ENCODE results near the gene MATN1. TPM values are rescaled to one million over a fixed set of nuclear protein-coding genes. Genes with fewer than 3 reads are reported as not detected.

The MATN1 gene
- total RNA-seq, 1 donor from 2014 or later, result 0.24 TPM

- no peak overlapping the region for H3K4me3 Mint-ChIP-seq
- H3K27me3 Mint-ChIP-seq, result no peaks in the 10 kb centered on the region
- peaks cover 15% of the 10 kb centered on the region for H3K4me1 Mint-ChIP-seq (ENCODE audit: unreplicated experiment)
- no peak for TF ChIP-seq CTCF (conservative IDR thresholded peaks at IDR 0.05)
- no peak for DNase-seq (ENCODE audit: extremely low spot score, unreplicated experiment)
- H3K27ac Mint-ChIP-seq, result peak overlapping the region; percentile 9
- no peaks in the 10 kb centered on the region for H3K36me3 Mint-ChIP-seq
- H3K9me3 Mint-ChIP-seq, result no peaks in the 10 kb centered on the region
Measured at GRCh38 chr1:30755334-30755733, 31.9 kb upstream of the MATN1 start.

- Mint-ChIP-seq H3K4me1 (ENCODE audit: unreplicated experiment) (peaks cover 14% of the 10 kb centered on the region), H3K4me3 (no peak overlapping the region), H3K27ac (no peak overlapping the region)
Measured at GRCh38 chr1:30754684-30755171, 31.3 kb upstream of the MATN1 start.

DNA sequence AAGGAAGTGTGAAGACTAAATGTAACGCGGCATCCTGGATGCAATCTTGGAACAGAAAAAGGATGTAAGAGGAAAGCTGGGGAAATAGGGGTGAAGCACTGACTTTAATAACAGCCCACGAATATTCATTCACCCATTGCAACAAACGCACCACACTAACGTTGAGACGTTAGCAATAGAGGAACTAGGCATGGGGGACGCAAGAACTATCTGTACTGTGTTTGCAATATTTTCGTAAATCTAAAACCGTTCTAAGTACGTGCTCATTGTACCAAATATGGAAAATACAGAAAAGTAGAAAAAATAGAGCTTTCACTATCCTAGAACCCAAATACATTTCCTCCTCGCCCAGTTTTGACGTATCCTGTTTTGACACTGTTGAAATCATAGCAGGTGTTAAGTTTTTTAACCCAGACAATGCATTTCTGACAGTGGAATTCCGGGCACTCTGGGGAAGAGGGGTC is 30.3 kb upstream of the MATN1 start:
- H3K36me3 Mint-ChIP-seq, result no peaks in the 10 kb centered on the region
- no peak for TF ChIP-seq CTCF (conservative IDR thresholded peaks at IDR 0.05)
- no peaks in the 10 kb centered on the region for H3K9me3 Mint-ChIP-seq
- H3K27me3 Mint-ChIP-seq, result no peaks in the 10 kb centered on the region
- peaks cover 20% of the 10 kb centered on the region for H3K4me1 Mint-ChIP-seq (ENCODE audit: unreplicated experiment)
- H3K4me3 Mint-ChIP-seq, result no peak overlapping the region
- DNase-seq (ENCODE audit: extremely low spot score, unreplicated experiment), result no peak
- peak overlapping the region; percentile 72 for H3K27ac Mint-ChIP-seq

More at GRCh38 chr1:30754684-30755171, 31.3 kb upstream of the MATN1 start:
- no peak for DNase-seq (ENCODE audit: extremely low spot score, unreplicated experiment)
- no peaks in the 10 kb centered on the region for H3K27me3 Mint-ChIP-seq
- no peak for TF ChIP-seq CTCF (conservative IDR thresholded peaks at IDR 0.05)
- H3K9me3 Mint-ChIP-seq, result no peaks in the 10 kb centered on the region
- no peaks in the 10 kb centered on the region for H3K36me3 Mint-ChIP-seq

GRCh38 chr1:30753118-30753517 is 29.7 kb upstream of the MATN1 start:
- Mint-ChIP-seq H3K4me3 (no peak overlapping the region), H3K27me3 (no peaks in the 10 kb centered on the region), H3K36me3 (no peaks in the 10 kb centered on the region), H3K9me3 (no peaks in the 10 kb centered on the region), H3K4me1 (ENCODE audit: unreplicated experiment) (peaks cover 26% of the 10 kb centered on the region), H3K27ac (peak overlapping the region; percentile 72)
- TF ChIP-seq CTCF (conservative IDR thresholded peaks at IDR 0.05), result no peak
- DNase-seq (ENCODE audit: extremely low spot score, unreplicated experiment), result no peak

GRCh38 chr1:30752651-30752908 is 29.2 kb upstream of the MATN1 start:
- DNase-seq (ENCODE audit: extremely low spot score, unreplicated experiment), result no peak
- peak overlapping the region; percentile 34 for H3K4me3 Mint-ChIP-seq
- no peaks in the 10 kb centered on the region for H3K36me3 Mint-ChIP-seq
- H3K27ac Mint-ChIP-seq, result peak overlapping the region; percentile 72
- no peaks in the 10 kb centered on the region for H3K27me3 Mint-ChIP-seq
- H3K4me1 Mint-ChIP-seq (ENCODE audit: unreplicated experiment), result peaks cover 31% of the 10 kb centered on the region
- no peaks in the 10 kb centered on the region for H3K9me3 Mint-ChIP-seq
- TF ChIP-seq CTCF (conservative IDR thresholded peaks at IDR 0.05), result no peak

Data from type B pancreatic cell (in vitro differentiated cells).